ENCODE data around the gene PNPLA2.

Gene PNPLA2, protein sequence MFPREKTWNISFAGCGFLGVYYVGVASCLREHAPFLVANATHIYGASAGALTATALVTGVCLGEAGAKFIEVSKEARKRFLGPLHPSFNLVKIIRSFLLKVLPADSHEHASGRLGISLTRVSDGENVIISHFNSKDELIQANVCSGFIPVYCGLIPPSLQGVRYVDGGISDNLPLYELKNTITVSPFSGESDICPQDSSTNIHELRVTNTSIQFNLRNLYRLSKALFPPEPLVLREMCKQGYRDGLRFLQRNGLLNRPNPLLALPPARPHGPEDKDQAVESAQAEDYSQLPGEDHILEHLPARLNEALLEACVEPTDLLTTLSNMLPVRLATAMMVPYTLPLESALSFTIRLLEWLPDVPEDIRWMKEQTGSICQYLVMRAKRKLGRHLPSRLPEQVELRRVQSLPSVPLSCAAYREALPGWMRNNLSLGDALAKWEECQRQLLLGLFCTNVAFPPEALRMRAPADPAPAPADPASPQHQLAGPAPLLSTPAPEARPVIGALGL

DNA sequence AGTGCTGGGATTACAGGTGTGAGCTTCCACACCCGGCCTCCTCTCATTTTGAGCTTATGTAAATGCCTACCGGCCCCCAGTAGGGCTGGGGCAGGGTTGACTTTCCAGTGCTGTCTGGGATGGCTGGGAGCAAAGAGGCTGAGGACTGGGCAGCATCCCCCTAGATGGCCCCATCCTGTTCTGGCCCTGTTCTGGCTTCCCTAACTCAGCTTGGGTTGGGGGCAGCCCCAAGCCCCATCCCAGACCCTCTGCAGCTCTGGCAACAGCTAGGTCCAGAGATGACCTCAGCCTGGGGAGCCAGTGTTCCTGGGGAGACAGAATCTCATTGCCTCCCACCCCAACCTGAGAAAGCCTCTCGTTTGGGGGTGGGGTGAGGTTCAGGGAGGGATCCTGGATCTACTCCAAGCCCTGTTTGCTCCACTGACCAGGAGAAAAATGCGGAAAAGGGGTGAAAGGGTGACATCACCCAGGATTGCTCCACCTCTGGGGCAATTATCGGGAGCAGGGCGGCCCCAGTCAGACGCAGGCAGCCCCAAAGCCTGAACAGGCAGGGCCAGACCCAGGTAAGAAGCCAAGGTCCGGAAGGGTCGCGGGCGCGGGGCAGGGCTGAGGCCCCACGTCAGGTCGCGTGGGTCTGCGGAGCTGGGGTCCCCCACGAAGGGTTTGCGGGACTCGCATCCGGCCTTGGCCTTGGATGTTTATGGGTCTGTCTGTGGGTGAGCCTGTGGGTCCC, at the start of gene PNPLA2:
Gene PNPLA2 (plus strand): TSS at position 519 of the 733 bp plus-strand sequence. CDS start 805 bp downstream, outside the sequence.
- DNase-seq (ENCODE audit: low read depth): no peak

GRCh38 chr11:769887-770641, 48.6 kb upstream of the PNPLA2 start:
- no peak for DNase-seq (ENCODE audit: low read depth)

DNA sequence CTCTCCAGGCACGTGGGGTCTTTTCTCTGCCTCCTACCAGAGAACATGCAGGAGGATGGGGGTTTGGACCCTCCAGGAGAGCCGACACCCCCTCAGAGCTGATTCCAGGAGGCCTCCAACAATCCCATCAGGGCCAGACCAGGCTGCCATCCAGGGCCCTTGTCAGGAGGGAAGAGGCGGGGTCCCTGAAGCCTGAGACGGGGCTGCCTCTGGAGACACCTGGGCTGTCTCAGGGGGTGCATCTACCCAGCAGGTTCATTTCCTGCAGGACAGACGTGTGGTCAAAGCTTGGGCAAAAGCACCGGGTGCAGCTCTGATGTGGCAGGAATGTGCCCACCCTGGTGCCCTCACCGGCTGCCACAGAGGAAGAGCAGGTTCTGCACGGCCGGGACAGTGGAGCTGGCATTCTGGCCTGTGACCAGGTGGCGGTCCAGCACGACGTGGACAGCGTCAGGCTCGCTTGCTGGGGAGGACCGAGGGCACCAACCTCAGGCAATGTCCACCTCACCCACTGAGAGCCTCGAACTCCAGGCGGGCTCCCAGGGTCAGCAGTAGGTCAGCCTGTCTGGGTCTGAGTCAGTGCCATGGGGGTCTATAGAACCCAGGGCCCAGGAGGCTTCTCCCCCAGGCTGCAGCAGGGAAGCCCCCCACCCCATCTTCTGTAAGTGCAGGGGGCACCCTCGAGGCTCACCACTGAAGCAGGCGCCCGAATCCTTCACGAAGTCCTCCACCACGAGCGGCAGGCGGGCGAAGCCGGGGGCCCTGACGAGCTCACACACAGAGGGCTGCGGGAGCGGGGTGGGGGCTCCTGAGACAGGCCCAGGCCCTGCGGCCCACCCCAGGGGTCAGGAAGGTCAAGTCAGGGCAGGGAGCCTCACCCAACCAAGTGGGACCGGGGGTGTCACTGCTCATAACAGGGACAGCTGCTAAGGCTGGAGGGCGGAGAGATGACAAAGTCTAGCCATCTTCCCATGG, 47.8 kb upstream of the PNPLA2 start:
- no peak for DNase-seq (ENCODE audit: low read depth)

DNA sequence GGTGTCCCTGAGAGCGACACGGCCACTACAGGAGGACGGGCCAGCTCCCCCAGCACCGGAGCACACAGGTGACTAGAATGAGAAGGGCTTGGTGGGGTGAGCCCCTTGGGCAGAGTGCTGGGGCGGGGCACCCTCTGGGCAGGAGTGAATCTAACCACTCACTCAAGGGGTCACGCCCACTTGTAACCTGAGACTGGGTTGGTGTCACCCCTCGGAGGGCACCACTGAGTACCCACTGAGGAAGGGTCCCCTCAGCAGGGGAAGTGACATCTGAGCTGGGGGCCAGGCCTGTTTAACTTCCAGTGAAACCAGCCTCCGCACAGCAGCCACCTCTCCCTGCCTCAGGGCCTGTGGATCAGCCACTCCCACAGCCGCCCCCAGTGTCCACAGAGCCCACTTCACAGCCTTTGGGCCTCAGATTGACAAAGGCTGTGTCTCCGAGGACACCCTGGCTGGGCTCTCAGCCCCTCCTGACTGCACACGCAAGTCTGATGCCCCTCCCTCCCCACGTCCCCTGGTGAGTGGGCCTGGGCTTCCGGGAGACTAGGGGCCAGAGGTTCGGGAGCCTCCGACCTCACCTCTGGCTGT, 47.0 kb upstream of the PNPLA2 start:
- DNase-seq (ENCODE audit: low read depth): no peak

DNA sequence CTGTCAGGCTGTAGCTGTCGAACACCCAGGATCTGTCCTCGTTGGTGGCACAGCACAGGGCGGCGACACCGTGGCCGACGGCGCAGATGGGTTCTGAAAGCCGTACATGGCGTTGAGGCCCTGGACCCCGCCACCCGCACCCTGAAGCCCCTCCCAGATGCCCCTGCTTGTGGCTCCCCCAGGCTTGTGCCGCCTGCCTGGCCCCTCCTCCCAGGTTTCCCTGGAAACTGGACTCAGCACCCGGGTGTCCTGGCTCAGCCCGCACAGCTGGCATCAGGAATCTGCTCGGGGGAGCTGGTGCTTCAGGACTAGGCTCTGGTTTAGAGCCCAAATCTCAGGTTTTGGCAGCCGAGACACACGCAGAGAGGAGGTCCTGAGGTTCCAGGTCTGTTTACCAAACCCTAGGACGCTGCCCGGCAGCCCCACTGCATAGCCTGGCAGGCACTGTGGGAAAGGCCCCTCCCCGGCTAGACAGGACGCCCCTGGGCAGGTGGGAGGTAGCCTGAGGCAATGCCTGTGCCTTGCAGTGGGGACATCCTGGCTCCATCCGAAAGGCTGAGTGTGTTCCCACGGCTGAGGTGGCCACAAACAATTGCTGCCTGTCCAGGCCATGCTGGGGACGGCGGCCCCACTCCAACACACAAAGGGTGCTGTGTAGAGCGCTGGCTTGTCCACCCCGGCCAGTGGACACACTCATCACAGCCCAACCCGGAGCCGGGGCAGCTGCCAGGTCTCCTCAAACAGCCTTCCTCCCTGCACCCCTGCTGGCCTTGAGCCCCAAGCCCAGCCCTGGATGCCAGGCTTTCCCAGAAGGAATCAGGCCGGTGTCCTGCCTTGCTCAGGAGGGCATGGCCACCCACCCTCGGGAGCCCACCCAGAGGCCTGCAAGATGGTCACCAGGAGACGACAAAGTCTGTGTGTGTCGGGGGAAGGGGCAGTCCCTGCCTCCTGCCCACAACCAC, 46.0 kb upstream of the PNPLA2 start:
- no peak for DNase-seq (ENCODE audit: low read depth)

- DNase-seq (ENCODE audit: low read depth): no peak
These were observed 45.3 kb upstream of the PNPLA2 start for GRCh38 chr11:773425-773824.

DNA sequence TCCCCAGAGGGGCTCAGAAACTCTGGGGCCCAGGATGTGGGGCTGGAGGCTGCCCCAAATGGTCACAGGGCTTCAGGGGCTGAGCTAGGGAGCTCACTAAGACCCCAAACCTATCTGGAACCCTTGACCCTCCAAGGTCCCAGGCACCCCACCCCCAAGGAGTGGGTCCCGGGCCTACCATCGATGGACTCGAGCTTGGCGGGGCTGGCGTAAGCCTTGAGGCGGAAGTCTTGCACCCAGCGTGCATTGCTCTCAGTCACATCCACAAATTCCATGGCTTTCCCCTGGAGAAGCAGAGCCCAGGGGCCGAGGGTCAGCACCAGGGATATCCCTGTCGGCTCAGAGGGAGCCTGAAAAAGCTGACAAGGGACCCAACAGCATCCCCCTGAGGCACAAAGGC, 44.9 kb upstream of the PNPLA2 start:
- no peak for DNase-seq (ENCODE audit: low read depth)

- DNase-seq (ENCODE audit: low read depth): no peak
These were observed 43.7 kb upstream of the PNPLA2 start for GRCh38 chr11:774873-775592.

GRCh38 chr11:776263-776560, 42.5 kb upstream of the PNPLA2 start:
- DNase-seq (ENCODE audit: low read depth): no peak

DNA sequence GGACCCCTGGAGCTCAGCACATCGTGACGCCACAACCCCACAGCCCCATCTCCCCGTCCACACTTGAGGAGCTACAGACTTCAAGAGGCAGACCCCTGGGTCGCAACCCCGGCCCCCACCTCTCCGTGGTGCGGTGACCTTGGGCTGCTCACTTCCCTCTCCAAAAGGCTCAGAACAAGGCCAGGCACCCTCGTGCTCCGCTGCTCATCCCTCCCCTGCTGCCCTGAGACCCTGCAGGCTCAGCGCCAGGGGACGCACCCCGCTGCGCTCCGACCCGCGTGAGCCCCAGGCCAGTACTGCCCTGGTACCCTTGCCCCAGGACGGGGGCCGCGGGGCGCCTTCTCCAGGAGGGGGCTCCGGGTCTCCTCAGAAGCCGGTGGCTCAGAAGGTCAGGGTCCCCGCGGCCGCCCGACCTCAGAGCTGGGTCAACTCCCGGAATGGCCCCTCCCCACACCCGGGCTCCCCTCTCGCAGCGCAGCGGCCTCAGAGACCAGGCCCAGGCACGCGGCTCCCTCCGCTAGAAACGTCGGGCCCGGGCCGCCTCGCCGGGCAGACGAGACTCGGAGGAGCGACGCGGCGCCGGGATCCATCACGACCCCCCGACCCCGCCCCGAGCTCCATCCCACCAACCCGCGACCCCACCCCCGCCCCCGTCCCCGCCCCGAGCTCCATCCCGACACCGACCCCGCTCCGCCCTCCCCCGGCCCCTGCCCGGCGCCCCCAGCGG, 42.0 kb upstream of the PNPLA2 start:
- peak; percentile 13 for DNase-seq (ENCODE audit: low read depth)

DNA sequence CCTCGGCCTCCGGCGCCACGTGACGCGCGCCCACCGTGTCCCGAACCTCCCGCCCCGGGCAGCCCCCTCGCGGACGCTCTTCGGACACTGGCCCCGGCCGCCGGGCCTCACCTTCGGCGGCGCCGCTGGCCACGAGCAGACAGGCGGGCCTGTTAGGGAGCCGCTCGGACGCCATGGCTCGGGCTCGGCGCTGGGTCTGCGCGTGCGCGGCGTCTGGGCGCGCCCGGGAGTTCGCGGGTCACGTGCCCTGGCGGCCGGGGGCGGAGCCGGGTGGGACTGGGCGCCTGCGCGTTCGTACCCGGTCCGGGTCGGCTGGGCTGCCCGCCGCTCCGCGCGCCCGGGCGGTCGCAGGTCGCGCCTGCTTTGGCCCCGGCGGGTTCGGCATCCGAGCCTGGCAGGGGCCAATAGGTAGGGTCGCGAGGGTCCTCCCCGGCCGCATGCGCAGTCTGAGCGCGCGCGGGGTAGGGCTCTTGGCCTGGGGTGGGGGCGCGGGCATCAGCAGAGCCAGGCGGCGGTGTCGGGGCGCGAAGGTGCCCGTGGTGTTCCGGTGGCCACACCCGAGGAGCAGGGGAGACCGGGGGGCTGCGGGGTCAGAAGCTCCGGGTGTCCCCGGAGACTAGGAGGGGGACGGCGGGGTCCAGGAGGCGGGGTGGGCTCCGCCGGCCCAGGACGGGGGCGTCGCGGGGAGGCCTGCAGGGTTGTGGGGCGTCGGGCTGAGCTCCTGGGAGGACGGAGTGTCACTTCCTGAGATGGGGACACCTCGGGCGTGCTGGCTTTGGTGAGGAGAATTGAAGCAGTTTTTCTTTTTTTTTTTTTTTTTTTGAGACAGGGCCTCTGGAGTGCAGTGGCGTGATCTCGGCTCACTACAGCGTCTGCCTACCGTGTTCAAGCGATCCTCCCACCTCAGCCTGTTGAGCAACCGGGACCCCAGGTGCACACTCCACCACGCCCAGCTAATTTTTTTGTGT, 41.1 kb upstream of the PNPLA2 start, which contains the start of gene GATD1:
Gene GATD1 (minus strand): TSS at position 200 of the 968 bp plus-strand sequence. CDS start 25 bp downstream, at position 175.
- peak; percentile 93 for DNase-seq (ENCODE audit: low read depth)

DNA sequence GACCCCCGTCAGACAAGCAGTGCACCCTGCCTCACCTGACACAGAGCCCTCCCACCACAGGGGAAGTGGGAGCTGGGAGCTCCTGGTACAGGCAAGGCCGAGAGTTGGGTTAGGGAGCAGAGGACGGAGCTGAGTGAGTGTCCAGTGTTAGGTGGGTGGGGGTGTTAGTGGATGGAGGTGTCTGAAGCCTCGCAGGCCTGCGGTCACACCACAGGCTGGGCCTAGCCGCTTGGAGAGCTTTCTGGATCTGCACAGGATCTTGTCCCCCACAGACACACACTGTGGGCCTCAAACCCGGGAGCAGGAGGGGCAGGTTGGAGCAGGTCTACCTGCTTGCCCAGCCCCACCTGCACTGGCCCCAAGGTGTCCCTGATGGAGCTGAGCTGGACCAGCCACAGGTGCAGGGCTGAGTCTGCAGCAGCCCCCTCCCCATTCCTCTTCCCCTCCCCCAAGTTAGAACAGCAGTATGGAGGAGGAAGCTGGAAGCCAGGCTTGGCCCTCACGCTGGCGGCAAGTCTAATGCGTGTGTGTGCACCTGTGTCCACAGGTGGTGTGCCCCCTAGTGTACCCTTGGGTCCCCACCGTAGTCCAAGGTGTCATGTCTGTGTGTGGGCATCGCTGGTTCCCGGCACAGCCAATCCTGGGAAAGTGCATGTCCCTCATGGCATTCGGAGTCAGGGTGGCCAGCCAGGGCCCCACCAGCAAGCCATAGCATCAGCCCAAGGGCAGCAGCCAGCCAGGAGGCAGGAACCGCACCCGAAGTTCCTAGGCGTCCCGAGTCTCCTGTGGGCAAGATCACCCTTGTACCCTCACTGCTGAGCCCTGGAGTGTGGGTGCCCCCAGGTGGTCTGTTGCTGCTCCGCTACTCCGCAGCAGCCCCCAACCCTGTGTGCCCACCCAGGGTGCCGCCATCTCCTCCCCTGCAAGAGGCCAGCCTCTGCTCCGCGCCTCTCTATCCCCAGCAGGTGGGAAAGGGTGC, 39.4 kb upstream of the PNPLA2 start:
- DNase-seq (ENCODE audit: low read depth): no peak

- DNase-seq (ENCODE audit: low read depth): no peak
These were observed 38.7 kb upstream of the PNPLA2 start for GRCh38 chr11:779955-780532.

DNA sequence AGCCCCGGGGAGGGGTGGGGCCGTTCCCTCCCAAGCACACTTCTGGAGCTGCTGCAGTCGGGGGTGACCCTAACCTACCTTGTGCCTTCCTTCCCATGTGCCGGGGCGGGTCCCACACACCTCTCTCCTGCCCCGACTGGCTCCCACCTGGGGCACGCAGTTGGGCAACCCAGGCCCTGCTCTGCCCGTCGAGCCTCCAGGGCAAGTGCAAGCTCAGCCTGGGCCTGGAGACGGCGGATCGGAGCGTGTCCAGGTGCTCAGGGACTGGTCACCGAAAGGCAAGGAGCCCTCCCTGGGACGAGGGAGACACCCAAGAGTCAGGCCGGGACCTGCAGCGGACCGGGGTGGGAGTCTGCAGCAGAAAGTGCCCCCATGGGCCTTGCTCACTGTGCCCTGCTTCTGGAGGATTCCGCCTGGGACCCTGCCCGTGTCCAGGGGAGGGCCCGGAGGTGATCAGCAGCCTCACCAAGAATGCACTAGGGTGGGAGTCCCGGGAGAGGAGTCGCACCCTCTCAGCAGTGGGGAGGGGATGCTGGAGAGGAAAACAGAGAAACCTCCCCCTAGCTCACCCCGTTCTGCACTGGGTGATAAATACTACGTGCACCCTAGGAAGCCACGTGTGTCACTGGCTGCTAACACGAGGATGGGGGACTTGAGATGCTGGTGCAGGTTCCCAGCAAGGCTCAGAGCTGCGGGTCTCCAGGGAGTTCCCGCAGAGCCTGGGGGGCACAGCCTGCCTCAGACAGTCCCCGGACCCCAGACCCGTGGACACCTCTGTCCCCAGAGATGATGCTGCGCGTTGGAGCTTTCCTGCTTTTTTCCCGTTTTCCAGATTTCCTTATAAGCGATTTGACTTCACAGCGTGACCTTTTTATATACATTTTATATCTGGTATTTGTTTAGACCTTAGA, 36.2 kb upstream of the PNPLA2 start:
- no peak for DNase-seq (ENCODE audit: low read depth)
